Measurements from ENCODE around the gene C11orf54.

DNA sequence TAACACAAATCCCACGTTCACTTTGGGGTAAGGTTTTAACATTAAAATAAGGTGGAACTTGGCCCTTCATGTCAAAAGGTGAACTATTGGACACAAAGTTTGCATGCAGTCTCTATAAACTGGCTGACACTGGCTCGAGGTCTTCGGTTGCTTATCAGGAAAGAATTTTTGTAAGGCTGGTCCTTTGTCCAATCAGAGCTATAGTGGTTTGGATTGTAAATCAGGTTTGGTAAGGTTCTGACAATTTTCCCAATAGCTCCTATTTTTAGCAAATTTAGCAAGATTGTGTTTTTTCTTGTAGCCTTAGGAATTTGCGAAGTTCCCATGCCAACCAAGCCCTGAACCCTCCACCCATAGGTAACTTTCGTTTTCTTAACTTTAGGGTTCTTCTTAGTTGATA is 25.0 kb downstream of the C11orf54 start:
- TF ChIP-seq, protein P1, sequence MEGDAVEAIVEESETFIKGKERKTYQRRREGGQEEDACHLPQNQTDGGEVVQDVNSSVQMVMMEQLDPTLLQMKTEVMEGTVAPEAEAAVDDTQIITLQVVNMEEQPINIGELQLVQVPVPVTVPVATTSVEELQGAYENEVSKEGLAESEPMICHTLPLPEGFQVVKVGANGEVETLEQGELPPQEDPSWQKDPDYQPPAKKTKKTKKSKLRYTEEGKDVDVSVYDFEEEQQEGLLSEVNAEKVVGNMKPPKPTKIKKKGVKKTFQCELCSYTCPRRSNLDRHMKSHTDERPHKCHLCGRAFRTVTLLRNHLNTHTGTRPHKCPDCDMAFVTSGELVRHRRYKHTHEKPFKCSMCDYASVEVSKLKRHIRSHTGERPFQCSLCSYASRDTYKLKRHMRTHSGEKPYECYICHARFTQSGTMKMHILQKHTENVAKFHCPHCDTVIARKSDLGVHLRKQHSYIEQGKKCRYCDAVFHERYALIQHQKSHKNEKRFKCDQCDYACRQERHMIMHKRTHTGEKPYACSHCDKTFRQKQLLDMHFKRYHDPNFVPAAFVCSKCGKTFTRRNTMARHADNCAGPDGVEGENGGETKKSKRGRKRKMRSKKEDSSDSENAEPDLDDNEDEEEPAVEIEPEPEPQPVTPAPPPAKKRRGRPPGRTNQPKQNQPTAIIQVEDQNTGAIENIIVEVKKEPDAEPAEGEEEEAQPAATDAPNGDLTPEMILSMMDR (IDR thresholded peaks at IDR 0.05) = no peak
- TF ChIP-seq POLR2AphosphoS5 (IDR thresholded peaks at IDR 0.05) = no peak

Measured in prostate gland (tissue), 2 donors.